CD4-positive, alpha-beta memory T cell (primary cell): ENCODE results near the gene EMC10. TPM values are rescaled to one million over a fixed set of nuclear protein-coding genes. Genes with fewer than 3 reads are reported as not detected.

Source experiments
- CTCF ChIA-PET: fragments of 350-600 bp; sonication (Branson Sonifier 250); formaldehyde crosslinking; loops from one replicate; lab custom pipeline; 2021; ENCODE audit warnings: inconsistent platforms; ENCODE audit not compliant: partially characterized antibody; lab: Charles Lee
- POLR2A ChIA-PET: fragments of 350-600 bp; sonication (Branson Sonifier 250); formaldehyde crosslinking; loops from one replicate; lab custom pipeline; 2021; ENCODE audit not compliant: partially characterized antibody; lab: Charles Lee
- DNase-seq, 5 donors: peaks; one replicate each; pipeline versions ENCODE4 v3.0.0 to v3.0.0-alpha.2; 2020 to 2022; ENCODE audit warnings: mixed read lengths in 1 of 5
- H3K27ac ChIP-seq: one replicate; pipeline ENCODE4 v1.7.0; 2013; ENCODE audit warnings: low read depth, low read length
- H3K27me3 ChIP-seq: 2 replicates; pipeline ENCODE4 v1.7.0; 2013; ENCODE audit warnings: mild to moderate bottlenecking, low read length, moderate library complexity; ENCODE audit not compliant: insufficient read depth
- H3K36me3 ChIP-seq: 2 replicates; pipeline ENCODE4 v1.7.0; 2013; ENCODE audit warnings: mild to moderate bottlenecking, low read length, moderate library complexity; ENCODE audit not compliant: insufficient read depth
- H3K4me1 ChIP-seq: 2 replicates; pipeline ENCODE4 v1.7.0; 2013; ENCODE audit warnings: mild to moderate bottlenecking, low read length, moderate library complexity; ENCODE audit not compliant: insufficient read depth
- H3K4me3 ChIP-seq, 2 donors: one replicate each; pipeline ENCODE4 v1.7.0; 2013; ENCODE audit warnings: low read length in 2 of 2, mild to moderate bottlenecking in 1 of 2
- H3K9me3 ChIP-seq, 2 donors: one replicate each; pipeline ENCODE4 v1.7.0; 2013; ENCODE audit warnings: low read length in 2 of 2, control low read depth in 1 of 2; ENCODE audit not compliant: control insufficient read depth in 1 of 2
- H3K27ac Mint-ChIP-seq, 7 donors: one replicate each; pipeline ENCODE4 v1.8.0; 2020 to 2021; ENCODE audit warnings: mixed read lengths in 7 of 7, mild to moderate bottlenecking in 6 of 7, inconsistent platforms in 3 of 7, moderate library complexity in 3 of 7
- H3K27me3 Mint-ChIP-seq, 2 donors: one replicate each; pipeline ENCODE4 v1.8.0; 2020 to 2021; ENCODE audit warnings: mixed read lengths in 2 of 2
- H3K36me3 Mint-ChIP-seq, 2 donors: one replicate each; pipeline ENCODE4 v1.8.0; 2020 to 2021; ENCODE audit warnings: mixed read lengths in 2 of 2, inconsistent platforms in 1 of 2, mild to moderate bottlenecking in 1 of 2
- H3K4me1 Mint-ChIP-seq, 4 donors: one replicate each; pipeline ENCODE4 v1.8.0; 2020 to 2021; ENCODE audit warnings: mixed read lengths in 4 of 4, mild to moderate bottlenecking in 1 of 4
- H3K4me3 Mint-ChIP-seq, 8 donors: one replicate each; pipeline ENCODE4 v1.8.0; 2020 to 2021; ENCODE audit warnings: mixed read lengths in 8 of 8, mild to moderate bottlenecking in 7 of 8, moderate library complexity in 6 of 8, inconsistent platforms in 3 of 8
- H3K9me3 Mint-ChIP-seq, 8 donors: one replicate each; pipeline ENCODE4 v1.8.0; 2020 to 2021; ENCODE audit warnings: mixed read lengths in 8 of 8, mild to moderate bottlenecking in 5 of 8, inconsistent platforms in 3 of 8, moderate library complexity in 1 of 8
- intact Hi-C: fragments of 100-400 bp; cut with micrococcal nuclease; formaldehyde crosslinking; loops from one replicate; pipeline ENCODE4 v1.15.1; 2023
- polyA plus RNA-seq, 2 donors: library from polyadenylated mRNA; unstranded; fragments of 300-500 nt; fragmentation: Illumina TruSeq; gene quantifications; one replicate each; pipeline ENCODE4 v1.2.3, GENCODE V29; 2021
- total RNA-seq, 2 experiments: library from RNA; stranded (reverse); gene quantifications; one replicate each; pipeline ENCODE4 v1.2.3, GENCODE V29; 2021

Gene EMC10
- total RNA-seq = 10 to 100 TPM; 83.7 to 92.6 TPM
- 10 to 100 TPM in 1 of 2 donors, 1 to 10 TPM in 1; 7.8 to 10.1 TPM for polyA plus RNA-seq

DNA sequence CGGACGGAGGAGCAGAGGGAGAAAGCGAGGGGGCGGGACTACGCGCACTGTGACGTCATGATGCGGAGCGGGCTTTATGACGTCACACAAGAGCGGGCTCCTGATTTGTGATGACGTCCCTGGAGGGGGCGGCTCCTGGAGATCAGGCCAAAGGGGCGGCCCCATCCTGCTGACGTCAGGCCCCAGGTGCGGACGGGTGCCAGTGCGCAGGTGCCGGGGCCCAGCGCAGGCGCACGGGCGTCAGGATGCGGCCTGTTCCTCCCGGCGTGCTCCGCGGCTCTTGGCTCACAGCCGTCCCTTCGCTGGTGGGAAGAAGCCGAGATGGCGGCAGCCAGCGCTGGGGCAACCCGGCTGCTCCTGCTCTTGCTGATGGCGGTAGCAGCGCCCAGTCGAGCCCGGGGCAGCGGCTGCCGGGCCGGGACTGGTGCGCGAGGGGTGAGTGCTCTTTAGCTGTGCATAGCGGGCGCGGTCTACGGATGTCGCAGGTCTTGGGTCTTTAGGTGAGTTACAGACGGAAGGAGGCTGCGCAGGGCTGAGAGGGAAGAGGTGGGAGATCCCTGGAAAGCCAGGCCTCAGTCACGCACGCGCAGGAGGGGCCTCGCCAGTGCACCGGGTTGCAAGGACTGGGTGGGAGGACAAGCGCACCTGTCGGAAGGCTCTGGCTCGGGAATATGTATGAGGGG, at the start of gene EMC10, which contains the start of gene GARIN5A:
EMC10 (plus strand) TSS at position 284 of the 683 bp plus-strand sequence; CDS start at position 322, 38 bp downstream.
GARIN5A (minus strand) TSS at position 625 of the 683 bp plus-strand sequence; CDS start at position 165, 460 bp downstream.
- peak; percentile 94 to 96 (median 95) for DNase-seq
- Mint-ChIP-seq H3K4me3 (peak within 1 kb of the TSS; percentile 95 to 99 (median 98)), H3K27me3 (no peaks in the 10 kb centered on the region), H3K36me3 (peaks cover 12 to 30% of the 10 kb centered on the region in 2 donors), H3K4me1 (peaks cover 13 to 33% (median 24%) of the 10 kb centered on the region in 4 donors), H3K9me3 (peaks cover 0 to 3% (median 0%) of the 10 kb centered on the region in 8 donors), H3K27ac (peak within 1 kb of the TSS; percentile 94 to 98 (median 97))
- H3K9me3 ChIP-seq = no peaks in the 10 kb centered on the region
- POLR2A ChIA-PET = interaction anchor here (1.2 to 1.7 kb wide), 3 partner anchors 14 to 119 kb away, joined by 3 to 9 read pairs (median 3); partner anchors contain the start of gene JOSD2
- H3K27ac ChIP-seq = peak within 1 kb of the TSS; percentile 89
- intact Hi-C loops = loop anchor here (1.0 to 5.0 kb wide), 3 partner anchors 35 to 119 kb away; partner anchors contain the start of genes JOSD2 and NR1H2
- H3K36me3 ChIP-seq = peaks cover 32% of the 10 kb centered on the region
- peaks cover 25% of the 10 kb centered on the region for H3K4me1 ChIP-seq
- CTCF ChIA-PET = no interaction called here
- no peaks in the 10 kb centered on the region for H3K27me3 ChIP-seq
- peak within 1 kb of the TSS; percentile 66 to 85 for H3K4me3 ChIP-seq

GRCh38 chr19:50427318-50427925, 48.9 kb upstream of the EMC10 start:
- intact Hi-C loops = no loop called here
- Histone ChIP-seq H3K36me3 (no peaks in the 10 kb centered on the region), H3K9me3 (no peaks in the 10 kb centered on the region), H3K27me3 (no peaks in the 10 kb centered on the region), H3K27ac (no peak overlapping the region), H3K4me1 (peaks cover 10% of the 10 kb centered on the region), H3K4me3 (no peak overlapping the region)
- POLR2A ChIA-PET = no interaction called here
- H3K9me3 Mint-ChIP-seq = no peaks in the 10 kb centered on the region
- H3K27me3 Mint-ChIP-seq = peaks cover 2 to 15% of the 10 kb centered on the region in 2 donors
- H3K4me3 Mint-ChIP-seq = peak overlapping the region in 2 of 8 donors; percentile 65 to 77
- CTCF ChIA-PET = interaction anchor here (1.0 to 1.6 kb wide), 2 partner anchors 59 to 356 kb away, joined by 3 read pairs; no protein-coding TSS in a partner anchor
- peak overlapping the region in 2 of 7 donors; percentile 48 to 55 for H3K27ac Mint-ChIP-seq
- H3K36me3 Mint-ChIP-seq = no peaks in the 10 kb centered on the region
- H3K4me1 Mint-ChIP-seq = peaks cover 6 to 17% (median 12%) of the 10 kb centered on the region in 4 donors
- no peak for DNase-seq

DNA sequence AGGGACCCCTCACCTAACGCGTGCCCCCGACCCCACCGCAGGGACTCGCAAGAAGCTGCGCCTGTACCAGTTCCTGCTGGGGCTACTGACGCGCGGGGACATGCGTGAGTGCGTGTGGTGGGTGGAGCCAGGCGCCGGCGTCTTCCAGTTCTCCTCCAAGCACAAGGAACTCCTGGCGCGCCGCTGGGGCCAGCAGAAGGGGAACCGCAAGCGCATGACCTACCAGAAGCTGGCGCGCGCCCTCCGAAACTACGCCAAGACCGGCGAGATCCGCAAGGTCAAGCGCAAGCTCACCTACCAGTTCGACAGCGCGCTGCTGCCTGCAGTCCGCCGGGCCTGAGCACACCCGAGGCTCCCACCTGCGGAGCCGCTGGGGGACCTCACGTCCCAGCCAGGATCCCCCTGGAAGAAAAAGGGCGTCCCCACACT, 48.3 kb upstream of the EMC10 start:
- ChIA-PET POLR2A (no interaction called here), CTCF (interaction anchor here (1.0 to 1.6 kb wide), 2 partner anchors 59 to 356 kb away, joined by 3 read pairs; no protein-coding TSS in a partner anchor)
- Mint-ChIP-seq H3K36me3 (no peaks in the 10 kb centered on the region), H3K4me3 (peak overlapping the region; percentile 25 to 77 (median 59)), H3K9me3 (no peaks in the 10 kb centered on the region), H3K27me3 (peaks cover 4 to 19% of the 10 kb centered on the region in 2 donors), H3K4me1 (peaks cover 6 to 20% (median 12%) of the 10 kb centered on the region in 4 donors), H3K27ac (peak overlapping the region in 1 of 7 donors; percentile 13)
- H3K4me1 ChIP-seq = peaks cover 13% of the 10 kb centered on the region
- H3K9me3 ChIP-seq = no peaks in the 10 kb centered on the region
- no peak overlapping the region for H3K4me3 ChIP-seq
- no peaks in the 10 kb centered on the region for H3K27me3 ChIP-seq
- H3K36me3 ChIP-seq = no peaks in the 10 kb centered on the region
- intact Hi-C loops = no loop called here
- no peak overlapping the region for H3K27ac ChIP-seq
- peak in 4 of 5 donors; percentile 24 to 32 (median 26) for DNase-seq

DNA sequence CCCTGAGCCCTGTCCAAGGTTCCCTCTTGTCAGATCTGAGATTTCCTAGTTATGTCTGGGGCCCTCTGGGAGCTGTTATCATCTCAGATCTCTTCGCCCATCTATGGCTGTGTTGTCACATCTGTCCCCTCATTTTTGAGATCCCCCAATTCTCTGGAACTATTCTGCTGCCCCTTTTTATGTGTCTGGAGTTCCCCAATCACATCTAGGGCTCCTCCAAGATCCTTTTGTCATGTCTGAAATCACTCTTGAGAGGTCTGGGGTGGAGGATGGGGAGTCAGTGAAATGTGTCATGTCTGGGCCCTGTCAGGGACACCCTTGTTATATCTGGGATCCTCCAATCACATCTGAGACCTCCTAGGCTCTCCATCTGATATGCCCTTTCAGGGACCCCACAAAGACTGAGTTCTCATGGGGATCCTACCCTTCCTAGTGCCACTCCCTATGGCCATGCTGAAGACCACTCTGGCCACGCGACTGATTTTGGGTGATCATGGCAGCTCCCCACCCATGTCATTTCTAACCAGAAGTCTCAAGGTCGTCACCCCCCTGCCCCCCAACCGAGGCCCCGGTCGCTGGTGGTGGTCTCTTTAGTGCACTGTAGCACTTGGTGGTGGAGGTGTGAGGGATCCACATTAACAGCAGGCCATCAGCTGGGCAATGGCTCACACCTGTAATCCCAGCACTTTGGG, 47.4 kb upstream of the EMC10 start:
- Mint-ChIP-seq H3K9me3 (no peaks in the 10 kb centered on the region), H3K4me3 (peak overlapping the region in 5 of 8 donors; percentile 40 to 65 (median 62)), H3K4me1 (peaks cover 6 to 21% (median 12%) of the 10 kb centered on the region in 4 donors), H3K36me3 (no peaks in the 10 kb centered on the region), H3K27ac (peak overlapping the region in 3 of 7 donors; percentile 44 to 78 (median 72)), H3K27me3 (peaks cover 5 to 19% of the 10 kb centered on the region in 2 donors)
- Histone ChIP-seq H3K9me3 (no peaks in the 10 kb centered on the region), H3K4me3 (no peak overlapping the region), H3K4me1 (peaks cover 13% of the 10 kb centered on the region), H3K27me3 (no peaks in the 10 kb centered on the region), H3K36me3 (no peaks in the 10 kb centered on the region), H3K27ac (no peak overlapping the region)
- intact Hi-C loops = no loop called here
- ChIA-PET POLR2A (no interaction called here), CTCF (no interaction called here)
- no peak for DNase-seq

- DNase-seq = no peak
- CTCF ChIA-PET = no interaction called here
- no peak overlapping the region for H3K27ac ChIP-seq
Observed at GRCh38 chr19:50430888-50431342, 45.4 kb upstream of the EMC10 start.

DNA sequence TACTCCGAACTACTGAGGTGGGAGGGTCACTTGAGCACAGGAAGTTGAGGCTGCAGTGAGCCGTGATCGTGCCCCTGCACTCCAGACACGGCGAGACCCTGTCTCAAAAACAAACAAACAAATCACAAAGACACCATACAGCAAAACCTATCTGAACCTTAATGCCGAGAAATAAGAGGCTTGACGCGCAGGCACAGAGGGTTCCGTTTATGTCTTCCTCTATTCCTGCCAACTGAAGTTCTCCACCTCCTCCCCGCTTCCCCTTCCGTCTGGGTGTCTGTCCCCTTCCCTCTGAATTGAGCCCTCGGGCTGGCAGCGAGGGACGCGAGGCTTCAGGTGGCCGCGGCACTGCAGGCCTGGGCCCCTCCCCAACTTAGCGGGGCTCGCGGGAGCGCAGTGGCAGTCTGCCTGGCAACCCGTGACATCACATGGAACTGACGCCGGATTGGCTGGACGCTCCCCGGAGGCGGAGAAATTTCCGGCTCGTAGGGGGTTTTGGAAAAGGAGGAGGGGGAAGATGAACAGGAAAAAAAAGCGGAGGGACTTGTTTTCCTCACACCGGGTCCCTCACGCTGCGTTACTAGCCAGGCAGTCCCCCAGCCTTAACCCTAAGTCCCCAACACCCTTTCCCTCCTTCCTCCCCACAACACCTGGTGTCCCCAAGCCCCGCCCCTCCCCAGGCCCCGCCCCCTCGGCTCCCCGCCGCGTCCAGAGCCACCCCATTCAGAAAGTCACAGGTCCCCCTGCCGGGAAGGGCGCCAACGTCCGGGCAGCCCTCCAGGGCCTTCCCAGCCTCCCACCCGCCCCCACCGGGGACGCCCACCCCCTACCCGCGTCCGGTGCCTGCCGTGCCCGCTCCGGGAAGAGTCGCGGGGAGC, 44.7 kb upstream of the EMC10 start:
- H3K9me3 Mint-ChIP-seq = no peaks in the 10 kb centered on the region
- CTCF ChIA-PET = interaction anchor here (1.1 kb wide), 1 partner anchor 74 kb away, joined by 3 read pairs; no protein-coding TSS in a partner anchor
- intact Hi-C loops = loop anchor here (2.0 kb wide), 1 partner anchor 47 kb away; the partner anchor contains the start of gene POLD1
- Histone ChIP-seq H3K36me3 (no peaks in the 10 kb centered on the region), H3K4me3 (peak overlapping the region; percentile 56 to 65), H3K27me3 (no peaks in the 10 kb centered on the region), H3K9me3 (no peaks in the 10 kb centered on the region), H3K27ac (peak overlapping the region; percentile 8), H3K4me1 (peaks cover 13% of the 10 kb centered on the region)
- DNase-seq = peak; percentile 84 to 91 (median 87)
- no peaks in the 10 kb centered on the region for H3K36me3 Mint-ChIP-seq
- peak overlapping the region; percentile 89 to 96 (median 92) for H3K4me3 Mint-ChIP-seq
- H3K27me3 Mint-ChIP-seq = peaks cover 7 to 17% of the 10 kb centered on the region in 2 donors
- peak overlapping the region; percentile 55 to 96 (median 92) for H3K27ac Mint-ChIP-seq
- POLR2A ChIA-PET = interaction anchor here (0.7 kb wide), 1 partner anchor 80 kb away, joined by 3 read pairs; the partner anchor contains the start of gene JOSD2
- peaks cover 6 to 21% (median 12%) of the 10 kb centered on the region in 4 donors for H3K4me1 Mint-ChIP-seq

More at GRCh38 chr19:50430888-50431342, 45.4 kb upstream of the EMC10 start:
- Mint-ChIP-seq H3K9me3 (no peaks in the 10 kb centered on the region), H3K27ac (peak overlapping the region in 5 of 7 donors; percentile 13 to 96 (median 55)), H3K36me3 (no peaks in the 10 kb centered on the region), H3K4me3 (peak overlapping the region; percentile 89 to 96 (median 92)), H3K27me3 (peaks cover 7 to 17% of the 10 kb centered on the region in 2 donors), H3K4me1 (peaks cover 6 to 21% (median 12%) of the 10 kb centered on the region in 4 donors)
- H3K27me3 ChIP-seq = no peaks in the 10 kb centered on the region
- peak overlapping the region; percentile 56 to 65 for H3K4me3 ChIP-seq
- intact Hi-C loops = loop anchor here (2.0 kb wide), 1 partner anchor 46 kb away; the partner anchor contains the start of gene POLD1
- peaks cover 13% of the 10 kb centered on the region for H3K4me1 ChIP-seq
- no peaks in the 10 kb centered on the region for H3K36me3 ChIP-seq
- no peaks in the 10 kb centered on the region for H3K9me3 ChIP-seq
- POLR2A ChIA-PET = no interaction called here
